Activated CD4-positive, CD25-positive, alpha-beta regulatory T cell (primary cell): Measurements from ENCODE around the gene FAM53A.
"Not testable (repeated sequence)": the region's sequence is repeated elsewhere in the genome, so short reads cannot be mapped to it uniquely, and the experiment has no call there.

Source experiments
- DNase-seq, 4 experiments: peaks; one replicate each; lab custom pipeline; 2025; lab: John Stamatoyannopoulos, UW

The FAM53A gene

DNA sequence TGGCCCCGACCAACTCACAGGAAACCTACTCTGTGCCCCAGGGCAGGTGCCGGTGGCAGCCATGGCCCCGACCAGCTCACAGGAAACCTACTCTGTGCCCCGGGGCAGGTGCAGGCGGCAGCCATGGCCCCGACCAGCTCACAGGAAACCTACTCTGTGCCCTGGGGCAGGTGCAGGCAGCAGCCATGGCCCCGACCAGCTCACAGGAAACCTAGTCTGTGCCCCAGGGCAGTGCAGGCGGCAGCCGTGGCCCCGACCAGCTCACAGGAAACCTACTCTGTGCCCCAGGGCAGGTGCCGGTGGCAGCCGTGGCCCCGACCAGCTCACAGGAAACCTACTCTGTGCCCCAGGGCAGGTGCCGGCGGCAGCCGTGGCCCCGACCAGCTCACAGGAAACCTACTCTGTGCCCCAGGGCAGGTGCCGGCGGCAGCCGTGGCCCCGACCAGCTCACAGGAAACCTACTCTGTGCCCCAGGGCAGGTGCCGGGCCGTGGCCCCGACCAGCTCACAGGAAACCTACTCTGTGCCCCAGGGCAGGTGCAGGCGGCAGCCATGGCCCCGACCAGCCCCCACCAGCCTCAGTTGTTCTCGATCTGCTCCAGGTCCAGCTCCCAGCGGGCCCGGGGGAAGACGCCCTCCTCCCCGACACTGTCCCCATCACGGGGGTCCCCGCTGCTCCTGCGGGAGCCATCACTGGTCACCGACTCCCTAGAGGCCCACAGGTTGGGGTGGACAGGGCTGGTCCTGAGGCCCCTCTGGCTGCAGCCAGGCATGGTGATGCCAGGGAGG is 43.2 kb downstream of the FAM53A start:
- not testable (repeated sequence) for DNase-seq

DNA sequence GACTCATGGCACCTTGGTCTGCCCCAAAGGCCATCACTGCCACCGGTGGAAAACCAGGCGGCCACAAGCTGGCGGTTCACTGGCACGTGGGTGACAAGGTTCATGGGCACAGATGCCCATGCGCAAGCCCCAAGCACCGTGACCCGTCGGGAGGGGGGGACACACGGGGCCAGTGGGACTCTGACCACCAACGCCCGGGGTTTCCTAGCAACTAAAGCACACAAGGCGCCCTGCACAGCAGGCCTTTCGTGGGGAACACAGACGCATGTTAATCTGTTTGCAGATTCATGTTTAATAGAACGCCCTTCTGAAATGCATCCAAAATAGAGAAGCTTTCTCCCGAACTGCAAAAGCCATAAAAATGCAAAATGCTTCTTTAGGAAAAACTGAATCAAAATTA is 43.9 kb downstream of the FAM53A start:
- DNase-seq: no peak

DNA sequence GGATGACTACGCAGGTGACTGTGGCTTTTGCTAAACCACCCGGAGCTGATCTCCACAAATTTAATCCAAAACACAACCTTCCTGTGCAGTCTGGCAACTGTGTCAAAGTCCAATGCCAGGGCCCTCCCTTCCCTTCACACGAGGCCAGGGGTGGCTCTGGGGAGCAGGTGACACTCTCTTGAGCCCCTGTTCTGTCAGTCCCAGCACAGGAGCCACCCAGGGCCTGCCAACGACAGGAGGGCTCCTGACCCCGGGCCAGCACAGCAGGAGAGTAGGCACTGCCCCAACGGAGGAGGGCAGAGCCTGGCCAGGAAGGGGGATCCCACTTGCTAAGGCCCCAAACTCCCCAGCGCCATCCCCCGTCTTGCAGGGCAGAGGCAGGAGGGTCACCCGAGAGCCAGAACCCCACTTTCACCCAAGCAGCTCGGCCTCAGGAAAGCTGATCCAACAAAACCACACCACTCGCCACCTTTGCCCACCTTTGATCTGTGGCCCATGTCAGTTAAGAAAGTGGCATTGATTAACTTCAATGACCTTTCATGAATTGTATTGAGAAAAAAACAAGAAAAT is 44.7 kb downstream of the FAM53A start:
- no peak for DNase-seq

DNA sequence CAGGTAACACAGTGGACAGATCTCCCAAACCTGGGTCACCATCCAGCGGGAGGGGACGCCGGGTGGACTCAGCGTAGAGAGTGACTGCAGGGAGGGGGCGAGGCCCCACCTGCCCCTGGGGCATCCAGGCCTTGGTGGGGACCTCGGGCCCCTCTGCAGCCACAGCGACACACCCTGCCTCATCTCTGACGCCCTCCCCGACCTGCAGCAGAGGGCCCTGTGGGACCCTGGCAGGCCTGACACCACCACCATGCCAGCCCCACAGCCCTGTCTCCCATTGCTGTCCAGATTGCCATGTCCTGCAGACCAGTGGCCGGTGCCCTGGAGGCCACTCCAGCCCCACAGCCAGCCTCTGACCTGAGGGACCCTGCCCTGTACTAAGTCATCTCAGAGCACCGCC is 45.2 kb downstream of the FAM53A start:
- no peak for DNase-seq

DNA sequence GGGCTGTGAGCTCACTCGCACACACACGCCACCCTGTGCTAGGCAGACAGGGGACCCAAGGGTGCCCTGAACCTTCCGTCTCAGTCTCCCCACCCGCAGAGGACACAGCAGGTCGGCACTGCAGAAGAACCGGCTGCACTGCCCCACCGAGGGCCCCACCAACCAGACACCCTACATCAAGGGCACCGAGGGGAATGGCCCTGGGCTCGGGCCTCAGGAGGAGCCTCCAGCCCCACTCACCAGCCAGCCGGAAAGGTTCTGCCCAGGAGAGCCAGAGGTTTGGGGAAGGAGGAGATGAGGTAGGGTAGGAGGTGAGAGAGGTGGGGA is 45.9 kb downstream of the FAM53A start:
- no peak for DNase-seq

DNA sequence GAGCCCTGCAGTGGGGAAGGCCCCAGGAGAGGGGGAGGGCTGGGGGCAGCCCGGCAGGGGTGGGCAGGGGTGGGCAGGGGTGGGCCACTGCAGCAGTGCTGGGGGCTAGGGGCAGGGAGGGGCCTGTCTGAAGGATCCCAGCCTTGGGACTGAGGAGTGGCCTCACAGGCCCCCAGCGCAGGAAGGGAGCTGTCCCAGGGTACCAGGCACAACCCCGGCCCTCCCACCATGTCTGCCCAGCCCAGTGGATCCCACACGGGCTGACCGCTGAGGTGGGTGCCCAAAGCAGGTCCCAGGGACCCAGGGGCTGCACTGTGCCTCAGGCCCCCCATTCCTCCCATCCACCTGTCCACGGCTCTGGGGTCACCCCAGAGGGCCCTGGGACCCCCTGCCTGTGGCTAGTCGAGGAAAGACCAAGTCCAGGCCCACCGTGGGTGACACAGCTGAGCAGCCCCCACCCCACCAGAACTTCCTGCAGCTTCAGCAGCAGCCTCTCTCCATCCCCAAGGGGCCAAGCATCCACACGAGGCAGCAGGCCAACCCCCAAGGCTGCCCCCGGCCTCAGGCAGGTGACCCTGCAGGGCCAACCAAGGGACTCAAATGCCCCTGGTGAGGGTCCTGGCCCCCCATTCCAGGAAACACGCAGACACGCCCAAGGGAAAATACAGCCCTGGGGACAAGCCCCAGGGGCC is 46.4 kb downstream of the FAM53A start:
- DNase-seq: no peak

DNA sequence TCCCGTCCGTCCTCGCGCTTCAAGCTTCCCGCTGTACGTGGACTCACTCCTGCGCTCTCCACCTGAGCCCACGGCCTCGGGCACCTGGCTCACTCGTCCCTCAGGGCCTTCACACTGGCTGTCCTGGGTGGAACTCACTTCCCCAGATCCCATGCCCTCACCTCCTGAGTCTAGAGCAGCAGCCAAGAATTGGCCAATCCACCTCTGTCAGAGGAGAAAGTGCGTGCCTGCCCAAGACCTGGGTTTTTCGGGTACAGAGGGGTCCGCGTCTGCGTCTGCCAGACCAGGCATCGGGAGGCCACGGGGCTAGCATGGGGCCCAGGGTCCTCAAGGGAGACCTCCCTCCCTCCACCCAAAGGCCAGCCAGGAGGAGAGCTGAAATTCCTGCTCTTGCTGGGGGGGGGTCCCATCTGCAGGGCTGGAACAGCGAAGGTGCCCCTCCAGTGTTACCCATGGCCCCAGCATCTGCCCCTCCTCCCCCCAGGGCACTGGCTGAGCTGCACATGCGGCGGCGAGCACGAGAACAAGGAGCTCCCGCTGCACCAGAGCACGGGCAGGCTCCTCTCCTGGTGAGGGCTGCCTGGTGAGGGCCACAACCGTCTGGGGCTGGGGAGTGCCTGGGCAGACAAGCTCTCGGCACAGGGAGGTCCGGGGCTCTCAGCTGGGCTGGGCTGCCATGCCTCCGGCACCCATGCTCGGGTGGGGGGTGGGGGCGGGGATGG is 47.5 kb downstream of the FAM53A start:
- DNase-seq: no peak

DNA sequence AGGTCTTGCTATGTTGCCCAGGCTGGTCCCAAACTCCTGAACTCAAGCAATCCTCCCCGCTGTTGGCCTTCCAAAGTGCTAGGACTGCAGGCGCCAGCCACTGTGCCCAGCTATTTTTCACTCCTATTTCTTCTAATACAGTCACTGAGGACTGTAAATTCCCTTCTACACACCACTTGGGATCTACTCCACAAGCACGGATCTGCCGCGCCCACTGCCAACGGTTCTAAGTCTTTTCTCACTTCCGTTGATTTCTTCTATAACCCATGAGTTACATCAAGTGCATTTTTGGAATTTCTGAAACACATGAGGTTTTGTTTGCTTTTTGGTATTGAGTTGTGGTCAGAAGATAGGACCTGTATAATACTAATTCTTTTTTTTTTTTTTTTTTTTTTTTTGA is 48.6 kb downstream of the FAM53A start:
- no peak for DNase-seq

DNA sequence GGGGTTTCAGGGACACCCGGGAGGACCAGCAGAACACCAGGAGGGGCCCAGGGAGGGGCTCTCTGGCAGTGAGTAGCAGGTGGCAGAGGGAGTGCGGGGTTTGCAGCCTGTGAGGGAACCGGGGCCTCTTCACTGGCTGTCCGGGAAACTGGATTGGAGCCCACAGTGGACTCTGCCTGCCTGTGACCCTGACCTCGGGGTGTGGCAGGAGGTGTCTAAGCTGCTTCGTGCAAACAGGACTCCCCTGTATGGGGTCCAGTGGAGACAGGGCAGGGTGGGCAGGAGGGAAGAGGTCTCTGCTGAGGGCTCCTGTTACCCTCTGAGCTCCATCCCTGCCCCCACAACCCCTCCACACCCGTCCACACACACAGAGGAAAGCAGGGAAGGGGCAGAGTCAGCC is 50.1 kb downstream of the FAM53A start:
- DNase-seq: no peak

DNA sequence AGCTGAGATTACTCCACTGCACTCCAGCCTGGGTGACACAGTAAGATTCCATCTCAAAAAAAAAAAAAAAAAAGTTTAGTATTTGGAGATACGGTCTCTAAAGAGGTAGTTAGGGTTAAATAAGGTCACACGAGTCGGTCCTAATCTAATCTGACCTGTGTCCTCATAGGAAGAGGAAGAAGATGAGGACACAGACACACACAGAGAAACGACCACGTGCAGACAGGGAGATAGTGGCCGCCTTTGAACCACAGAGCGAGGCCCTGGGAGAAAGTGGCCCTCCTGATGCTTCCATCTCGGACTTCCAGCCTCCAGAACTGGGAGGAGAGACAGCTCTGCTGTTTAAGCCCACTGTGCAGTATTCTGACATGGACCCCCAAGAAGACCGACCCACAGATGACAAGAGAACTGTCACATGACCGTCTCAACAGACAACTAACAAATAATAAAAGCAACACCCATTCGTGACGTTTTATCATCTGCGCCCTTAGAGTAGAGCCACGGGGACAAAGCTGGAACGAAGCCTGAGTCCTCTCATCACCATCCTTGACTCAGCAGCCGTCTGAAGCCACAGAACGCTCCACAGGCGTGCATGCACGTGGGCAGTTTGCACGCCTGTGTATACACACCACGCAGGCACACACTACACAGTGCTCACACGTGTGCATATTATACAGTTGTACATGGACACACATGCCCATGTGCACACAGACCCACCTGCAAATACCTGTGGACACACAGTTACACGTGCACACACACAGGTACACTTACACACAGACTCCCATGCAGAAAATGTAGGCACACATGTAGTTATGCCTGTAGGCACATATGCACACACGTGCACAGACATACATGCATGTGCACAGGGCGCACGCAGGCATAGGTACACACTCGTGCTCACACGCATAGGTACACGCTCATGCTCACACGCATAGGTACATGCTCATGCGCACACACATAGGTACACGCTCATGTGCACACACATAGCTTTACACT is 51.7 kb downstream of the FAM53A start:
- DNase-seq: no peak

DNA sequence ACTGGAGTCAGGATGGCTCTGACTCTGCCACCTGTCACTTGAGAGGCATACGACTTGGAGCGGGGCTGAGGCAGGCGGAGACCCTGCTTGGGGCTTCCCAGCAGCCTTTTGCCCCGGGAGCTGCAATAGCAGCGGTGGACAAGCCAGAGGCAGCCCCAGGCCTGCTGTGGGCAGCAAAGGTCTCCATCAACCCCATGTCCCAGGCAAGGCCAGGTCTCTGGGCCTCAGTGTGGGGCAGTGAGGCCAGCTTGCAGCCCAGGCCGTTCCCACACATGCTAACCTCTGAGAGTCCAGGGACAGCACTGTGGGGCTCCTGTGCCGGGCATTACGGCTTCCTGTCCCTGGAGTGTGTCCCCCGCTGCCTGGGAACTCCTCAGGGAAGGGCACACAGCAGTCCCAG is 53.0 kb downstream of the FAM53A start:
- DNase-seq: no peak

DNA sequence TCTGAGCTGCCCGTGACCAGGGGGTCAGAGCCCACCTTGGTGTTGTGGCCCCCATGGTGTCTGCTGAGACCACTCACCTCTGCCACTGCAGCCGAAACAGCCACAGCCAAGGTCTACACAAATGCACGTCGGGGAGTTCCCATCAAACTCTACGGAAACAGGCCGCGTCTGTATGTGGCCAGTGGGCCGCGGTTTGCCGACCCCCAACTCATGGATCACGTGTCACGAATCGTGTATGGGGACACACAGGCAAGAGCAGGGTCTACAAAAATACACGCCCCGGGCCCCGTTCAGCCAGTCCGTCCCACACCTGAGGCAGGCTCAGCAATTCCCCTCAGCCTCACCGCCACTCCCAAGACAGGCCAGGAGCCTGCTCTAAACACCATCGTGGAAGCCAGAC is 53.8 kb downstream of the FAM53A start:
- no peak for DNase-seq

DNA sequence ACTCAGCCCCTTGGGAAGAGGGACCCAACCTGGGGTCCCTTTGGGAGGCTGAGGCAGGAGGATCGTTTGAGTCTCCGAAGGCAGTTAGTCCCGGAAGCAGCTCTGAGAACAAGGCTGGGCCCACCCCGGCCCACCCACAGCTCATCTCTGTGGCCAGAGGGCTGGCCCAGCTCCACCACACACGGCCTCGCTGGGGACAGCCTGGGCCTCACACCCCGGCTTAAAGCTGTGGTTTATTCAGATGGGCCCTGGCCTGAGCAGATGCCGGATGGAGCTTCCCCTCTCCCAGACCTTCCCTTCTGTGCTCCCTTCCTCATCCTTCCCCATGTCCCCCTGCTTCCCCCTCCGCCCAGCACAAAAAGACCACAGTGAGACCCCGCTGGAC is 54.4 kb downstream of the FAM53A start:
- DNase-seq: no peak

DNA sequence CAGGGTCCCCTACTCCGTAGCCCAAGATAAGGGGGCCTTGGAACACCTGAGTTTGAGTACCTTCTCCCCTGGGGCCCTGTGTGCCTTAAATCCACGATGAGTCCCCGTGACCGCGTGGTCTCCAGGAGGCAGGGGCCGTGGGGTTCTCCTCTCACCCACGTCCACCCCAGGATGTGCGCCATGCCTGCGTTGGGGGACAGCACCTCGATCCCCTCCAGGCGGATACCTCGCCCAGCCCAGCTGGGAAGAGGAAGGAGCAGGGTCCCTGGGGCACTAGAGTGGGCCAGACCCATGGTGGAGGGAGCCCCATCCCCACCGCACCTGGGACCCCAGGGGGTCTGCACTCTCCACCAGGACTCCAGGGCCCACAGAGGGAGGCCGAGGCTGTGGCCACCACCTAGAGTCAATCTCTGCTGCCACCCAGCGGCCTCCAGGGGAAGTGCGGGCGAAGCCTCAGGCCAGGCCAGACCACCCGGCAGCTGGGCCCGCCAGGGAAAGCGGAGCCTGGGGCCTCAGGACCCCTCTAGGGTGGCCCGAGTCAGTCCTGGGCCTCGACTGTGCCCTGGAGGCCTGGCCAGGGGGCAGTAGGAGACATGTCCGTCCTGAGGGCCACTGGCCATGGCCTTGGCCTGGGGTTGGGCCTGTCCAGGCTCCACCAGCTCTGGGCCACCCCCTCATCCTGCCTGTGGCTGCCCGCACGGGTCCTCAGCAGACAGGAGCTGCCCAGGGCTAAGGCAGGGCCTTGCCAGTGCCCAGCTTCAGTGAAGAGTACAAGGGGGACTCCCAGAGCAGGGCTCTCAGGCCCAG is 55.0 kb downstream of the FAM53A start:
- DNase-seq: peak; percentile 50 to 57 (median 53)

DNA sequence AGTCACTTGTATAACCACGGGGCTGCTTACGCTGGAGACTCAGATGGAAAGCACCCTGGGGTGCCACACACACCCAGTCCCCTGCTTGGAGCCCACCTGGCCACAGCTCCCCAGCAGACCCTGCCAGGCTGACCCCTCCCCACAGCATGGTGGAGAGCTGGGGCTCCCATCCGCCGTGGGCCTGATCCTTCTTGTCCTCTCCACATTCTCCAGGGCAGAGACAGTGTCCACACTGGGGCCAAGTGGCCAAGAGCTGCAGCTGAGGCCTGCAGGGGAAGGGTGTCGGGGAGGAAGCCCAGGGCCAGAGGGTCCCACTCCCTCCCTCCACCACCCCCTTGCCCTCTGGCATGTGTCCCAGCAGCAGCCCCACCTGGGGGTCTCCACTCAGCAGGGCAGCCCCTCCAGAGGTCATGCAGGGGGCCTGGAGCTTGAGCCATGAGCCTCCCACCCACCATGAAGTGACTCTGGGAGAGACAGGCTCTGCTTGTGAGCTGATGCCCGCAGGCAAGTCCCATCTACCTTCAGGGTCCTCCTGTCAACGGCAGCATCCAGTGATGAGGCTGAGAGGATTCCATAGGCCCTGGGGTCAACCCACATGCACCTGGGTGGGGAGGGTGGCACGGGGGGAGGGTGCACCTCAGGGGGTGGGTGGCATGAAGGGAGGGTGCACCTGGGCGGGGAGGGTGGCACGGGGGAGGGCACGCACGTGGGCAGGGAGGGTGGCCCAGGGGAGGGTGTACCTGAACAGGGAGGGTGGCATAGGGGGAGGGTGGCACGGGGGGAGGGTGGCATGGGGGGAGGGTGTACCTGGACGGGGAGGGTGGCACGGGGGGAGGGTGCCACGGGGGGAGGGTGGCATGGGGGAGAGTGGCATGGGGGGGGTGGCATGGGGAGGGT is 56.4 kb downstream of the FAM53A start:
- DNase-seq: no peak

DNA sequence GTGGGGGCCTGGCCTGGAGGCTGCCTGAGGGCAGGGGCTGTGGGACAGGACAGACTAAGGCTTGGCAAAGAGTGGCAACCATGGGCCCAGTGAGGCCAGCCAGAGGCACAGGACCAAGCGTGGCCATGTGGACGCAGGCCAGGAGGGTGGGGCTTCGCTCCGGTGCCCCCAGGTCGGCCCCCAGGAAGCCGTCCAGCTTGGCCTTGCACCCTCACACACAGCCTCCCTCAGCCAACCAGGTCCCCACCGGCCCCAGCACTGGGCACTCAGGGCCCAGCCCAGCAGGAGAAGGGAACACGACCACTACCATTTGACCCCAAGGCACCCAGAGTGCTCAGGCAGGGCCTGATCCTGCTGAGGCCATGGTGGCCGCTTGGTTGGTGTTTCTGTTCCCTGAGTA is 57.2 kb downstream of the FAM53A start:
- no peak for DNase-seq

DNA sequence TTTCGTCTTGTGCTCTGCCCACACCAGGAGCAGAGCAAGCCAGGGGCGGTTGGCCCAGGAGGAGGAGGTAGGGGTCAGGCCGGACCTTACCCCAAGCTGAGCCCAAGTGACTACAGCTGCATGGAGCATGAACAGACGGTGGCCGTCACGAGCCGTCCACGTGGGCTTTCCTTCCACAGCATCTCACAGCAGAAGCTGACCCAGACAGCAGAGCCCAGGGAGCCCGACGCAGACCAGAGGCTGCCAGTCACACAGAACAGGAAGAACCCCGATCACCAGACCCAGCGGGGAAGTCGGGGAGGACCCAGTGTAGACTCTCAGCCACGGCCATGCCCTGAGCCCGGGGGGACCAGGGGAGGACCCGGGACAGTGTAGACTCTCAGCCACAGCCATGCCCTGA is 58.0 kb downstream of the FAM53A start:
- DNase-seq: no peak

DNA sequence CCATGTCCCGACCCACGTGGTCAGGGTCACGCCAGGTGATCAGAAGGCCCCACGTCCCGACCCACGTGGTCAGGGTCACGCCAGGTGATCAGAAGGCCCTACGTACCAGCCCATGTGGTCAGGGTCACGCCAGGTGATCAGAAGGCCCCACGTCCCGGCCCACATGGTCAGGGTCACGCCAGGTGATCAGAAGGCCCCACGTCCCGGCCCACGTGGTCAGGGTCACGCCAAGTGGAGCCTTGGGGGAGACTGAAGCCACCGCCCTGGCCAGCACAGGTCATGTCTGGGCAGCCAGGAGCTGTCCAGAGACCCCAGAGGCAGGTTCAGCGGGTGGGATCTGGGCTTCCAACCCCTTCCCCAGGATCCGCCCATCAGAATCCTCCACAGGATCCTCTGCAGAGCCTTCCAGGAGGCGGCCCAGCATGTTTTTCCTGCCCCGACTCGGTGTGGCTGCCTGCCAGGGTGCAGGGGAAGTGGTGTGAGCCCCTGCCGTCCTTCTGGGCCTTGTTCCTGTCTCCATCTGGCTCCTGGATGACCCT is 58.4 kb downstream of the FAM53A start:
- no peak for DNase-seq

DNA sequence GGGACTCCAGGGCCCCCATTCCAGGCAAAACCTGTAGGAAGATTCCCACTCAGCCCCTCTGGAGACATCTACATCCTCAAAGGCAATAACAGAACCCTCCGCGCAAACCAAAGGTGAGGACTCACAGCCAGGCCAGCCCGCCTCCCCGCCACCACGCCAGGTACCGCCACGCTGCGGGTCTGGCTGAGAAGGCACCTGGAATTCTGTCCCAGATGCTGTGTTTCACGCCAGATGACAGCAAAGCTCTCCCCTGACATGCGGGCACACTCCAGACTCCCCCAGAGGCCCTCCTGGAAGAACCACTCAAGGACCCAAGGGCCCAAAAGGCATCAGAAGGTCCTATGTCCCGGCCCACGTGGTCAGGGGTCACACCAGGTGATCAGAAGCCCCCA is 59.6 kb downstream of the FAM53A start:
- DNase-seq: no peak
